GM12874 (cell line): ENCODE results near the gene SLC32A1.

Experiments
- TF ChIP-seq, protein P1 (sequence below): IDR thresholded peaks from 2 replicates; pipeline ENCODE4 v1.5.1; 2011; ENCODE audit warnings: low read depth, mild to moderate bottlenecking, control low read depth, low read length, moderate library complexity; ENCODE audit not compliant: insufficient read depth

The SLC32A1 gene

GRCh38 chr20:38723848-38724625, at the start of gene SLC32A1:
SLC32A1 (plus strand) TSS chr20:38724486; CDS start chr20:38724725, 239 bp downstream.
- TF ChIP-seq, protein P1, sequence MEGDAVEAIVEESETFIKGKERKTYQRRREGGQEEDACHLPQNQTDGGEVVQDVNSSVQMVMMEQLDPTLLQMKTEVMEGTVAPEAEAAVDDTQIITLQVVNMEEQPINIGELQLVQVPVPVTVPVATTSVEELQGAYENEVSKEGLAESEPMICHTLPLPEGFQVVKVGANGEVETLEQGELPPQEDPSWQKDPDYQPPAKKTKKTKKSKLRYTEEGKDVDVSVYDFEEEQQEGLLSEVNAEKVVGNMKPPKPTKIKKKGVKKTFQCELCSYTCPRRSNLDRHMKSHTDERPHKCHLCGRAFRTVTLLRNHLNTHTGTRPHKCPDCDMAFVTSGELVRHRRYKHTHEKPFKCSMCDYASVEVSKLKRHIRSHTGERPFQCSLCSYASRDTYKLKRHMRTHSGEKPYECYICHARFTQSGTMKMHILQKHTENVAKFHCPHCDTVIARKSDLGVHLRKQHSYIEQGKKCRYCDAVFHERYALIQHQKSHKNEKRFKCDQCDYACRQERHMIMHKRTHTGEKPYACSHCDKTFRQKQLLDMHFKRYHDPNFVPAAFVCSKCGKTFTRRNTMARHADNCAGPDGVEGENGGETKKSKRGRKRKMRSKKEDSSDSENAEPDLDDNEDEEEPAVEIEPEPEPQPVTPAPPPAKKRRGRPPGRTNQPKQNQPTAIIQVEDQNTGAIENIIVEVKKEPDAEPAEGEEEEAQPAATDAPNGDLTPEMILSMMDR, result no peak

- TF ChIP-seq, protein P1, result no peak
Observed at GRCh38 chr20:38674765-38675133, 49.5 kb upstream of the SLC32A1 start.

GRCh38 chr20:38676576-38676975, 47.7 kb upstream of the SLC32A1 start:
- TF ChIP-seq, protein P1, result no peak

DNA sequence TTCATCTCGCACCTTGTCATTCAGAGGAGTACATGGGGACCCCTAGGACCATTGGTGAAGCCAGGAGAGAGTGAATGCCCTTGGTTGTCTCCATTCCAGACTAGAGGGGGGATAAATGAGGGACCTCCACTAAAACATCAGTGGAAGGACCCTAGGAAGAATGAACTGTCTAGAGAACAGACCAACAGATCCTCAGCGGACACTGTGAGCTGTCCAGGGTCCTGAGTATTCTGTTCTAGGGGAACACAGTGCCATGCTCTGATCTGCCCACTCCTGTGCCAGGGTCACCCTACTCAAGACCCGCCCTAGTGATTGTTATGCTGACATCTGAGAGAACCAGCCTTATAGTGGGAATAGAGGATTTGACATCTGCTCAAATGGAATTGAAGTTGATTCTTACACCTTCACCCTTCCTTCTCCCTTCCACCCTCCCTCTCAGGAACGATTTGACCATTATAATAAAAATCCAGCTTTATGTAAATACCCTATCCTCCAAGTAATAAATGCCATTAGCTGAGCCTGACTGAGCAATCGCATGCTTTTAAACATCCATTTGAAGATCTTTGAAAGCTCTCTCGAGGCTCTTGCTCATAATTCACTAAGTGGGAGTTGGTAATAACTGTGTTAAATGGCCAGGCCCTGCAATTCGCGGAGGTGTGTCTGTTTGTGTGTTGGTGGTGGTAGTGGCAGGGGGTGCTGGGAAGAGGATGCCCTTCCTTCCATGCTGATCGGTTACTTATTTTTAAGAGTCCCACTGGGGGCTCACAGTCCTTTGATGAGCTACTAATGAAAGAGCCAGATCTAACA, 43.6 kb upstream of the SLC32A1 start:
- TF ChIP-seq, protein P1, result no peak

GRCh38 chr20:38685271-38685670, 39.0 kb upstream of the SLC32A1 start:
- TF ChIP-seq, protein P1, result no peak

- TF ChIP-seq, protein P1, result no peak
Observed at GRCh38 chr20:38685853-38686473, 38.3 kb upstream of the SLC32A1 start.
